Osteocyte (in vitro differentiated cells): ENCODE measurements around the gene ZNF549. TPM values are rescaled to one million over a fixed set of nuclear protein-coding genes. Genes with fewer than 3 reads are reported as not detected.
"Not testable (repeated sequence)": the region's sequence is repeated elsewhere in the genome, so short reads cannot be mapped to it uniquely, and the experiment has no call there.

Experiments used
- DNase-seq: peaks from one replicate; pipeline ENCODE4 v3.0.0; 2021; ENCODE audit warnings: mixed read lengths; ENCODE audit not compliant: unreplicated experiment; ENCODE audit errors: extremely low spot score
- H3K27ac Mint-ChIP-seq: one replicate; pipeline ENCODE4 v1.8.0; 2021; ENCODE audit warnings: mild to moderate bottlenecking, mixed read lengths; ENCODE audit not compliant: unreplicated experiment
- H3K27me3 Mint-ChIP-seq: one replicate; pipeline ENCODE4 v1.8.0; 2021; ENCODE audit warnings: mixed read lengths; ENCODE audit not compliant: unreplicated experiment
- H3K36me3 Mint-ChIP-seq: one replicate; pipeline ENCODE4 v1.8.0; 2021; ENCODE audit warnings: mixed read lengths; ENCODE audit not compliant: unreplicated experiment
- H3K4me1 Mint-ChIP-seq: one replicate; pipeline ENCODE4 v1.8.0; 2021; ENCODE audit warnings: mixed read lengths; ENCODE audit not compliant: unreplicated experiment
- H3K4me3 Mint-ChIP-seq: one replicate; pipeline ENCODE4 v1.8.0; 2021; ENCODE audit warnings: mild to moderate bottlenecking, moderate library complexity, mixed read lengths; ENCODE audit not compliant: unreplicated experiment
- H3K9me3 Mint-ChIP-seq: one replicate; pipeline ENCODE4 v1.8.0; 2021; ENCODE audit warnings: mixed read lengths; ENCODE audit not compliant: unreplicated experiment
- long read RNA-seq: library from polyadenylated mRNA; unstranded; transcript quantifications from one replicate; pipeline ENCODE4 v2.0.0, GENCODE V29; 2021
- total RNA-seq: library from RNA; stranded (reverse); gene quantifications from 2 replicates; pipeline ENCODE4 v1.2.1, GENCODE V29; 2021
- TF ChIP-seq, protein P1 (sequence below): fragments of 200-600 bp; sonication (generic); IDR thresholded peaks from 2 replicates; pipeline ENCODE4 v1.5.0; 2021; ENCODE audit warnings: antibody characterized with exemption, mild to moderate bottlenecking, moderate library complexity

ZNF549 gene
- total RNA-seq: 7.3 and 9.0 TPM in 2 replicates
- long read RNA-seq, full-length matches to known transcripts: 31 of 38 reads
- long read RNA-seq, partial matches to known transcripts: 5 of 38 reads
- long read RNA-seq, other reads (novel, unspliced or antisense): 2 of 38 reads

DNA sequence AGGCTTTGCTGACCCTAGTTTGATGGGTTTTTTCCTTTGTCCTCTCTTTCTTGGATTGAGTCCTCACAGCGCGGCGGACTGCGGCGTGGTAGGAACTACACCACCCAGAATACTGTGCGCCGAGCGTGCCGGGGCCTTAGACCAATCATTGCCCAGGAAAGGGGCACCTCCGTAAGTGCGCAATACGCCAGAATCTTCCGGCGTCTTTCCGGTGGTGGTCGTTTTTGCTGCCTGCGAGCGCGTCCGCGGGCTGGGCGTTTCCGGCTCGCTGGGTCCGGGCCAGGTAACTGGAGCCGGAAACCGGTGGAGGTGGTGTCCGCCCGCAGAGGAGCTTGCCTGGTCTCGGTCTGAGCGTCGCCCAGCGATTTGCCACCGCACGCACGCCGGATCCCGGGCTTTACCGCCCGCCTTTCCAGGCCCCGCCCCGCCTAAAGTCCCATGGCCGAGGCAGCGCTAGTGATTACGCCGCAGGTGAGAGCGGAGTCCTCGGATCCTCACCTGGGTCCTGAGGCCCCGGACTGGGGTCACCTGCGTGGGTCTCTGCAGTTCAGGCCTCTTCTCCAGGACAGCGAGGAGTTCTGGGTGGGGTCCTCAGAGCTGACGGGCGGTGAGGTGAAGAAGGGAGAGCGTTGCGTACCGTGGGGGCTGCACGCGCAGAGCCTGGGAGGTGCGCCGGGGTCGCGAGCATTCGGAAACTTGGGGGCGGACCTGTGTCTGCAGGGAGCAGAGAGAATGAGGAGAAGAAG lies at the start of gene ZNF549:
Gene ZNF549, plus strand, starts transcription at position 221 of the 746 bp plus-strand sequence. Its CDS starts 218 bp downstream, at position 439.
- peaks cover 19% of the 10 kb centered on the region for H3K4me1 Mint-ChIP-seq
- H3K27me3 Mint-ChIP-seq: no peaks in the 10 kb centered on the region
- TF ChIP-seq, protein P1, sequence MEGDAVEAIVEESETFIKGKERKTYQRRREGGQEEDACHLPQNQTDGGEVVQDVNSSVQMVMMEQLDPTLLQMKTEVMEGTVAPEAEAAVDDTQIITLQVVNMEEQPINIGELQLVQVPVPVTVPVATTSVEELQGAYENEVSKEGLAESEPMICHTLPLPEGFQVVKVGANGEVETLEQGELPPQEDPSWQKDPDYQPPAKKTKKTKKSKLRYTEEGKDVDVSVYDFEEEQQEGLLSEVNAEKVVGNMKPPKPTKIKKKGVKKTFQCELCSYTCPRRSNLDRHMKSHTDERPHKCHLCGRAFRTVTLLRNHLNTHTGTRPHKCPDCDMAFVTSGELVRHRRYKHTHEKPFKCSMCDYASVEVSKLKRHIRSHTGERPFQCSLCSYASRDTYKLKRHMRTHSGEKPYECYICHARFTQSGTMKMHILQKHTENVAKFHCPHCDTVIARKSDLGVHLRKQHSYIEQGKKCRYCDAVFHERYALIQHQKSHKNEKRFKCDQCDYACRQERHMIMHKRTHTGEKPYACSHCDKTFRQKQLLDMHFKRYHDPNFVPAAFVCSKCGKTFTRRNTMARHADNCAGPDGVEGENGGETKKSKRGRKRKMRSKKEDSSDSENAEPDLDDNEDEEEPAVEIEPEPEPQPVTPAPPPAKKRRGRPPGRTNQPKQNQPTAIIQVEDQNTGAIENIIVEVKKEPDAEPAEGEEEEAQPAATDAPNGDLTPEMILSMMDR: no peak
- peaks cover 42% of the 10 kb centered on the region for H3K9me3 Mint-ChIP-seq
- H3K27ac Mint-ChIP-seq: peak within 1 kb of the TSS; percentile 80
- peak; percentile 95 for DNase-seq
- H3K36me3 Mint-ChIP-seq: peaks cover 26% of the 10 kb centered on the region
- peak within 1 kb of the TSS; percentile 92 for H3K4me3 Mint-ChIP-seq

DNA sequence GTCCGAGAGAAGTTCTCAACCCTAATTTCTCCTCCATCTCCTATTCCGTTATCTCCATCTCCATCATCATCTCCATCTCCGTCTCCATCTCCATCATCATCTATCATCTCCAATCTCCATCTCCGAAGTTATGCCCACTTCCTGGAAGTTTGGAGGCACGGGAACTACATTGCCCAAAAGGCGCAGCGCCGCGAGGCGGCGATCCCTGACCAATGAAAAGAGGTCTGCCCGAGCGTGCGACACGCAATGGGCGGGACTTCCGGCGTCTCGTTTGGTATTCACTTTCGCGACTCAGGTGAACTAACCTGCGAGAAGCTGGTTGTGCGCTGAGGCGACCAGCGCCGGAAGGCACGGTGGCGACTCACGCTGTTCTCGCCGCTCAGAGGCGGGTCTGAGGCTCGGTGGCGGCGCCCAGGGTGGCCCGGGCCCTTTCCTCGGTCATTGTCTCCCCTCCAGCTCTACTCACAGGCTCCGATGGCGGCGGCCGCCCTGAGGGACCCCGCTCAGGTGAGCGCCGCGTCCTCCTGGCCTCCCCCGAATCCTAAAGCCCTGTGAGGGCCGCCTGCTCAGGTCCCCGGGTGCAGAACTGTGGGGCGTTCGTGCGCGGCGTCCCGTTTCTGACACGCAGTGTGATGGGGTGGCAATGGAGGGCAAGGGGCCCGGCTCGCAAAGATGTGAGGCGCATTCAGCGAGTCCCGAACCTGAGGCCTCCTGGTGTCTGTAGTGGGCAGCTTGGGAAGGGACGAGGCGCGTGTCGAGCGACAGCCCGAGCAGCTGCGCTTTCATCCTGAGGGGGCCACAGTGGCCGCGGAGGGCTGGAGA lies 39.5 kb upstream of the ZNF549 start, which contains the start of gene ZNF419:
Gene ZNF419, plus strand, starts transcription at position 274 of the 822 bp plus-strand sequence. Its CDS starts 201 bp downstream, at position 475.
- Mint-ChIP-seq H3K4me3 (peak within 1 kb of the TSS; percentile 83), H3K27ac (peak within 1 kb of the TSS; percentile 76), H3K9me3 (peaks cover 37% of the 10 kb centered on the region), H3K4me1 (peaks cover 12% of the 10 kb centered on the region), H3K36me3 (peaks cover 40% of the 10 kb centered on the region)
- peak; percentile 94 for DNase-seq
- not testable (repeated sequence) for H3K27me3 Mint-ChIP-seq

DNA sequence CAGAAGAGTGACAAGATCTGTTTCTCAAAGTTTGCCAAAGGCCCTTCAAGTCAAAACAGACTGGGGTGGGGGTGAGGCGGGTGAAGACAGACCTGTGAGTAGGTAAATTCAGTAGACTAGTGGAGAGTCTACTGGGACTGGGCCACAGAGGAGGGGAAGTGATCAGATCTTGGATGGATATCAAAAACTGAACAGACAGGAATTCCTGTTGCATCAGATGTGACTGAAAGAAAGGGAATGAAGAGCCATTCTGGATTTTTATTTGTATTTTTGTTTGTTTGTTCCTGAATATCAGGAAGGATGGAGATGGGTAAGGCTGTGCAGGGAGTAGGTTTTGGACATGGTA lies 38.9 kb upstream of the ZNF549 start:
- H3K9me3 Mint-ChIP-seq: peaks cover 42% of the 10 kb centered on the region
- H3K27me3 Mint-ChIP-seq, DNase-seq: not testable (repeated sequence)
- peak overlapping the region; percentile 83 for H3K4me3 Mint-ChIP-seq
- peak overlapping the region; percentile 76 for H3K27ac Mint-ChIP-seq
- H3K4me1 Mint-ChIP-seq: peaks cover 12% of the 10 kb centered on the region
- H3K36me3 Mint-ChIP-seq: peaks cover 46% of the 10 kb centered on the region

DNA sequence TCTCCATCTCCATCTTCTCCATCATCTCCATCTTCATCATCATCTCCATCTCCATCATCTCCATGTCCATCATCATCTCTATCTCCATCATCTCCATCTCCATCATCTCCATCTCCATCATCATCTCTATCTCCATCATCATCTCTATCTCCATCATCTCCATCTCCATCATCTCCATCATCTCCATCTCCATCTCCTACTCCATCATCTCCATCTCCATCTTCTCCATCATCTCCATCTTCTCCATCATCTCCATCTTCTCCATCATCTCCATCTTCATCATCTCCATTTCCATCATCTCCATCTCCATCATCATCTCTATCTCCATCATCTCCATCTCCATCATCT lies 27.9 kb upstream of the ZNF549 start:
- peaks cover 47% of the 10 kb centered on the region for H3K9me3 Mint-ChIP-seq
- peak overlapping the region; percentile 18 for H3K27ac Mint-ChIP-seq
- peaks cover 44% of the 10 kb centered on the region for H3K36me3 Mint-ChIP-seq
- H3K4me1 Mint-ChIP-seq: peaks cover 14% of the 10 kb centered on the region
- not testable (repeated sequence) for DNase-seq, H3K27me3 Mint-ChIP-seq
- H3K4me3 Mint-ChIP-seq: peak overlapping the region; percentile 69

DNA sequence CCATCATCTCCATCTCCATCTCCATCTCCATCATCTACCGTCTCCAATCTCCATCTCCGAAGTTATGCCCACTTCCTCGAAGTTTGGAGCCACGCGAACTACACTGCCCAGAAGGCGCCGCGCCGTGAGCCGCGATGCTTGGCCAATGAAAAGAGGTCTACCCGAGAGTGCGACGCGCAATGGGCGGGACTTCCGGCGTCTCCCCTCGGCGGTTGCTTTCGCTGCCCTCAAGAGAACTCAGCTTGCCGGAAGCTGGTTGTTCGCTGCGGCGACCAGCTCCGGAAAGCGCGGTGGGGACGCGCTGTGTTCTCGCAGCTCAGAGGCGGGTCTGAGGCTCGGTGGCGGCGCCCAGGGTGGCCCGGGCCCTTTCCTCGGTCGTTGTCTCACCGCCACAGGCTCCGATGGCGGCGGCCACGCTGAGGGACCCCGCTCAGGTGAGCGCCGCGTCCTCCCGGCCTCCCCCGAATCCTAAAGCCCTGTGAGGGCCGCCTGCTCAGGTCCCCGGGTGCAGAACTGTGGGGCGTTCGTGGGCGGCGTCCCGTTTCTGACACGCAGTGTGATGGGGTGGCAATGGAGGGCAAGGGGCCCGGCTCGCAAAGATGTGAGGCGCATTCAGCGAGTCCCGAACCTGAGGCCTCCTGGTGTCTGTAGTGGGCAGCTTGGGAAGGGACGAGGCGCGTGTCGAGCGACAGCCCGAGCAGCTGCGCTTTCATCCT lies 27.3 kb upstream of the ZNF549 start, which contains the start of gene ZNF773:
Gene ZNF773, plus strand, starts transcription at position 259 of the 716 bp plus-strand sequence. Its CDS starts 143 bp downstream, at position 402.
- Mint-ChIP-seq H3K9me3 (peaks cover 41% of the 10 kb centered on the region), H3K27ac (peak within 1 kb of the TSS; percentile 72), H3K4me1 (peaks cover 14% of the 10 kb centered on the region), H3K36me3 (peaks cover 44% of the 10 kb centered on the region), H3K4me3 (peak within 1 kb of the TSS; percentile 69)
- H3K27me3 Mint-ChIP-seq: not testable (repeated sequence)
- peak; percentile 96 for DNase-seq

DNA sequence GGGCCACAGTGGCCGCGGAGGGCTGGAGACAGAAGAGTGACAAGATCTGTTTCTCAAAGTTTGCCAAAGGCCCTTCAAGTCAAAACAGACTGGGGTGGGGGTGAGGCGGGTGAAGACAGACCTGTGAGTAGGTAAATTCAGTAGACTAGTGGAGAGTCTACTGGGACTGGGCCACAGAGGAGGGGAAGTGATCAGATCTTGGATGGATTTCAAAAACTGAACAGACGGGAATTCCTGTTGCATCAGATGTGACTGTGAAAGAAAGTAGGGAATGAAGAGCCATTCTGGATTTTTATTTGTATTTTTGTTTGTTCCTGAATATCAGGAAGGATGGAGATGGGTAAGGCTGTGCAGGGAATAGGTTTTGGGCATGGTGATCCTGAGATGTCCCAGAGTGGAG lies 26.8 kb upstream of the ZNF549 start:
- Mint-ChIP-seq H3K4me1 (peaks cover 14% of the 10 kb centered on the region), H3K27ac (peak overlapping the region; percentile 72), H3K4me3 (peak overlapping the region; percentile 69), H3K9me3 (peaks cover 38% of the 10 kb centered on the region), H3K36me3 (peaks cover 44% of the 10 kb centered on the region)
- not testable (repeated sequence) for H3K27me3 Mint-ChIP-seq, DNase-seq

DNA sequence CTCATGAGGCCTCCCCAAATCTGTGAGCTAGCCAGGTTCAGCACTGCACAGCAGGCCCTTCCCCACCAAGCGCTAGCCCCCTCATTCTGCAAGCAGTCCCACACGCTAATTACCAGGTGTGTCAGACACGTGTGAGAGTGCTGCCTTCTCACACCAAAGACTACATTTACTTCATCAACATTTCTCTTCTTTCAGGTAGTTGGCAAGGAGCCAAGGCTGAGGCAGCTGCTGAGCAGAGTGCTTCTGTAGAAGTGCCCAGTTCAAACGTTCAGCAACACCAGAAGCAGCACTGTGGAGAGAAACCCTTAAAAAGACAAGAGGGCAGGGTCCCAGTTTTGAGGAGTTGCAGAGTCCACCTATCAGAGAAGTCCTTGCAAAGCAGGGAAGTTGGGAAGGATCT lies 21.0 kb upstream of the ZNF549 start:
- H3K27ac Mint-ChIP-seq: no peak overlapping the region
- H3K4me1 Mint-ChIP-seq: peaks cover 2% of the 10 kb centered on the region
- peaks cover 80% of the 10 kb centered on the region for H3K36me3 Mint-ChIP-seq
- H3K9me3 Mint-ChIP-seq: peaks cover 35% of the 10 kb centered on the region
- TF ChIP-seq, protein P1: no peak
- no peak for DNase-seq
- H3K4me3 Mint-ChIP-seq: no peak overlapping the region
- no peaks in the 10 kb centered on the region for H3K27me3 Mint-ChIP-seq
